HG03103 (cell line): ENCODE measurements around the gene GPR83.
"Not testable (repeated sequence)": the region's sequence is repeated elsewhere in the genome, so short reads cannot be mapped to it uniquely, and the experiment has no call there.

Experiments
- ATAC-seq: cut with Tn5 transposase; IDR thresholded peaks from one replicate; pipeline ENCODE4 v1.9.1; 2021; ENCODE audit warnings: low read depth; ENCODE audit not compliant: unreplicated experiment

The GPR83 gene

GRCh38 chr11:94376841-94377240 is 24.4 kb downstream of the GPR83 start:
- ATAC-seq, result no peak

GRCh38 chr11:94370576-94370975 is 30.6 kb downstream of the GPR83 start:
- ATAC-seq, result not testable (repeated sequence)

GRCh38 chr11:94350850-94351563 is 50.2 kb downstream of the GPR83 start:
- not testable (repeated sequence) for ATAC-seq

- ATAC-seq, result not testable (repeated sequence)
Observed at GRCh38 chr11:94346311-94346710, 54.9 kb downstream of the GPR83 start.

- no peak for ATAC-seq
Observed at GRCh38 chr11:94343495-94343894, 57.7 kb downstream of the GPR83 start.

GRCh38 chr11:94342250-94342649 is 59.0 kb downstream of the GPR83 start:
- ATAC-seq, result no peak

GRCh38 chr11:94338651-94339050 is 62.6 kb downstream of the GPR83 start:
- ATAC-seq, result no peak

GRCh38 chr11:94336033-94336432 is 65.2 kb downstream of the GPR83 start:
- ATAC-seq, result no peak

- ATAC-seq, result no peak
Observed at GRCh38 chr11:94332814-94333213, 68.4 kb downstream of the GPR83 start.

- no peak for ATAC-seq
Observed at GRCh38 chr11:94330789-94331188, 70.4 kb downstream of the GPR83 start.

- no peak for ATAC-seq
Observed at GRCh38 chr11:94329501-94329900, 71.7 kb downstream of the GPR83 start.

GRCh38 chr11:94328587-94329080 is 72.6 kb downstream of the GPR83 start:
- no peak for ATAC-seq
